ENCODE results near the gene LRFN3. TPM values are rescaled to one million over a fixed set of nuclear protein-coding genes. Genes with fewer than 3 reads are reported as not detected.
A peak's percentile ranks its signal among the peaks of the same experiment; 100 is the strongest.
"Not testable (repeated sequence)": the region's sequence is repeated elsewhere in the genome, so short reads cannot be mapped to it uniquely, and the experiment has no call there.

Gene LRFN3
- total RNA-seq, 3 donors from 2014 or later = 10.5 to 14.0 (median 10.5) TPM

DNA sequence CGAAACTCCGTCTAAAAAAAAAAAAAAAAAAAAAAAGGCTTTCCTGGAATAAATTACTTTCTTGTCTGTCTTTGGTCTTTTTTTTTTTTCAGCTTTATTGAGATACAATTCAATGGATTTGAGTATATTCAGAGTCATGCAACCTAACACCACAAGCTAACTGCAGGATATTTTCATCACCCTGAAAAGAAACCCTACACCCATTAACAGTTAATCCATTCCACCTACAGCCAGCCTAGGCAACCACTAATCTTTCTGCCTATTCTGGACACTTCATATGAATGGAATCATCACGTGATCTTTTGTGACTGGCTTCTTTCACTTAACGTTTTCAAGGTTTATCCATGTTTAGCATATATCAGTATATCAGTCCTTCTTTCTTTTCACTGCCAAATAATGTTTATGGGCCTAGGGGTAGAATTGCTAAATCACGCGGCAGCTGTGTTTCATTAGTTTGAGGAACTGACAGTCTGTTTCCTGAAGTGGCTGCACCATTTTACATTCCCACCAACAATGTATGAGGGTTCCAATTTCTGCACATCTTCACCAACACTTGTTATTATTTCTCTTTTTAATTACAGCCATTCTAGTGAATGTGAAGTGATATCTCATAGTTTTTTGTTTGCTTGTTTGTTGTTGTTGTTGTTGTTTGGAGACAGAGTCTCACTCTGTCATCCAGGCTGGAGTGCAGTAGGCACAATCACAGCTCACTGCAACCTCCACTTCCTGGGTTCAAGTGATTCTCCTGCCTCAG lies 19.9 kb downstream of the LRFN3 start:
- no peak overlapping the region for H3K4me3 ChIP-seq
- TF ChIP-seq, protein P1, sequence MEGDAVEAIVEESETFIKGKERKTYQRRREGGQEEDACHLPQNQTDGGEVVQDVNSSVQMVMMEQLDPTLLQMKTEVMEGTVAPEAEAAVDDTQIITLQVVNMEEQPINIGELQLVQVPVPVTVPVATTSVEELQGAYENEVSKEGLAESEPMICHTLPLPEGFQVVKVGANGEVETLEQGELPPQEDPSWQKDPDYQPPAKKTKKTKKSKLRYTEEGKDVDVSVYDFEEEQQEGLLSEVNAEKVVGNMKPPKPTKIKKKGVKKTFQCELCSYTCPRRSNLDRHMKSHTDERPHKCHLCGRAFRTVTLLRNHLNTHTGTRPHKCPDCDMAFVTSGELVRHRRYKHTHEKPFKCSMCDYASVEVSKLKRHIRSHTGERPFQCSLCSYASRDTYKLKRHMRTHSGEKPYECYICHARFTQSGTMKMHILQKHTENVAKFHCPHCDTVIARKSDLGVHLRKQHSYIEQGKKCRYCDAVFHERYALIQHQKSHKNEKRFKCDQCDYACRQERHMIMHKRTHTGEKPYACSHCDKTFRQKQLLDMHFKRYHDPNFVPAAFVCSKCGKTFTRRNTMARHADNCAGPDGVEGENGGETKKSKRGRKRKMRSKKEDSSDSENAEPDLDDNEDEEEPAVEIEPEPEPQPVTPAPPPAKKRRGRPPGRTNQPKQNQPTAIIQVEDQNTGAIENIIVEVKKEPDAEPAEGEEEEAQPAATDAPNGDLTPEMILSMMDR (IDR thresholded peaks at IDR 0.05) = no peak
- no peak for DNase-seq
- intact Hi-C loops (cut with DNase I, micrococcal nuclease) = no loop called here
- no peak for ATAC-seq
- no peaks in the 10 kb centered on the region for H3K36me3 ChIP-seq (ENCODE audit: low read depth)
- H3K4me1 ChIP-seq (ENCODE audit: low read depth) = peaks cover 4% of the 10 kb centered on the region
- H3K9me3 ChIP-seq = no peaks in the 10 kb centered on the region

DNA sequence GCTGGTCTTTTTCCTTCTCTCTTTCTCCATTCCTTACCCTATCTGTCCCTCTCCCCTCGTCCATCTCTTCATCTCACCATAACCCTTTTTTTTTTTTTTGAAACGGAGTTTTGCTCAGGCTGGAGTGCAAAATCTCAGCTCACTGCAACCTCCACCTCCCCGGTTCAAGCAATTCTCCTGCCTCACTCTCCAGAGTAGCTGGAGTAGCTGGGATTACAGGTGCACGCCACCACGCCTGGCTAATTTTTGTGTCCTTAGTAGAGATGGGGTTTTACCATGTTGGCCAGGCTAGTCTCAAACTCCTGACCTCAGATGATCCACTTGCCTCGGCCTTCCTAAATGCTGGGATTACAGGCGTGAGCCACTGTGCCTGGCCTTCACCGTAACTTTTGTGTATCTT lies 21.2 kb downstream of the LRFN3 start:
- intact Hi-C loops (cut with DNase I, micrococcal nuclease); H3K4me3 ChIP-seq; H3K4me1 ChIP-seq (ENCODE audit: low read depth); H3K36me3 ChIP-seq (ENCODE audit: low read depth); H3K9me3 ChIP-seq; ATAC-seq; DNase-seq: not testable (repeated sequence)

DNA sequence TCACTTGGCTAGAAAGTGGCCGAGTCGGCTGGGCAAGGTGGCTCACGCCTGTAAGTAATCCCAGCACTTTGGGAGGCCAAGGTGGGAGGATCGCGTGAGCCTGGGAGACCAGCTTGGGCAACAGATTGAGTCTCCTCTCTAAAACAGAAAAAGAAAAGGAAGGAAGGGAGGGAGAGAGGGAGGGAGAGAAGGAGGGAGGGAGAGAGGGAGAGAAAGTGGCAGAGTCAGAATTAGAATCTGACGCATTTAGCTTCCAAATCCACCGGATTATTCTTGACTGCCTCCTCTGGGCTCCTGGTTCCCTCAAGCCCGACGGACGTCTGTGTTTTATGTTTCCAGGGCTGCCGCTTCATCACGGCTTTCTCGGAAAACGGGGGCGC lies 22.5 kb downstream of the LRFN3 start:
- ATAC-seq (no peak), DNase-seq (no peak)
- peaks cover 4% of the 10 kb centered on the region for H3K4me1 ChIP-seq (ENCODE audit: low read depth)
- H3K4me3 ChIP-seq = no peak overlapping the region
- H3K9me3 ChIP-seq = no peaks in the 10 kb centered on the region
- TF ChIP-seq, protein P1 (IDR thresholded peaks at IDR 0.05) = no peak
- intact Hi-C loops (cut with DNase I, micrococcal nuclease) = no loop called here
- no peaks in the 10 kb centered on the region for H3K36me3 ChIP-seq (ENCODE audit: low read depth)

DNA sequence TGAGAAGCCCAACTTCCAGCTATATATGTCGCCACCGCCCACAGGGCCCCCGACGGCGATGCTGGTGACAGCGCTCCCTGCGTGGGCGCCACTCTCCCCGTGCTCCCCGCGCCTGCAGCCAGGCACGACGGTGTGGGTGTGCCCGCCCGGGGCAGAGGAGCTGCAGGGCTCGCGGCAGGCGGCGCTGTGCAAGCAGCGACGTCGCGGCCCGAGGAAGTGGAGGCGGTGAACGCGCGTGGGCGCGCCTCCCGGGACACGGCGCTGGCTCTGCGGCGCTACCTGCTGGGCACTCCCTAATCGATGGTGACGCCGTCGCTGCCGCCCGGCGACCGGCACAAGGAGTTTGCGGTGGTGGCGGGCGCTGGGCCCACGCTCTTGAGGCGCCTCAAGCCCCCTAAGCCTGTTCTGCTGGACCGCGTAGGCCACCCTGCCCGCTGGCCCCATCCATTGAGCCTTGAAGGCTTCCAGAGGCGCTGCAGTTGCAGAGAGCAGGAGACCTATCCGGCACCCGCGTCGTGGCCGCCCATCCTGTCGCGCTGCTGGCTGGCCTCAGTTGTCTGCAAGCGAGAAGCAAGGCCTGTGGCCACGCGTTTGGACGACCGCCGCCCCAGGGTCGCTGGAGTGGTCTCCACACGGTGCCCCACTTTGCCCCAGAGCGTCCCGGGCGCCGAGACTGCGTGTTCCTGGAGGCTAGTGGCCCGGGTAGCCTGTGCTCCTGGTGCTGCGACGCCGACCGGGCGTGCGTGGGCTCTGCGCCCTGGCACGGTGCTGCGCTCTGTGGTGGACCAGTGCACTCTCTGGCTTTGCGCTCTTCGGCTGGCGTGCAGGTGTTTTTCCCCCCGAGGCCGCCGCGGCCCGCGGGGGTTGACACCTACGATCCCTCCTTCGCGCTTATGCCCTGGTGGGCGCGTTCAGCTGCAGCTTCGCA lies 23.1 kb downstream of the LRFN3 start:
- no peaks in the 10 kb centered on the region for H3K9me3 ChIP-seq
- intact Hi-C loops (cut with DNase I, micrococcal nuclease) = no loop called here
- peaks cover 4% of the 10 kb centered on the region for H3K4me1 ChIP-seq (ENCODE audit: low read depth)
- ATAC-seq = peak; percentile 96
- no peak overlapping the region for H3K4me3 ChIP-seq
- DNase-seq = peak; percentile 36 to 82 (median 68)
- H3K36me3 ChIP-seq (ENCODE audit: low read depth) = no peaks in the 10 kb centered on the region
- TF ChIP-seq, protein P1 (IDR thresholded peaks at IDR 0.05) = peak; percentile 19

DNA sequence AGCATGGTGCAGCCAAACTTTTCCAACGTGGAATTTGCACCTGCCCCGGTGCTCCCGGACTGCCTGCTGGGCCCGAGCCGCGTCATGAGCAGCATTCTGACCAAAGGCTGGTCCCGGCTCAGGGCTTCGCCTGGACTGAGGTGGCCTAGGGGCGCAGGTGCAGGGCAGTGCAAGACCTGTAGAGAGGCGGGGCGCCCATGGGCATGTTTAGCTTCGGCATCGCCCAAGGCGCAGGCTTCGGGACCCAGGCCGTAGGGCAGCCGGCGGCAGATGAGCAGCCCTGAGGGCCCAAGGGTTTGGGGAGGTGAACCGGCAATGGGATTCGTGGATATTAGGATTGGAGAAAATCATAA lies 23.8 kb downstream of the LRFN3 start:
- ATAC-seq (no peak), DNase-seq (no peak)
- no peaks in the 10 kb centered on the region for H3K9me3 ChIP-seq
- TF ChIP-seq, protein P1 (IDR thresholded peaks at IDR 0.05) = no peak
- H3K4me1 ChIP-seq (ENCODE audit: low read depth) = peaks cover 4% of the 10 kb centered on the region
- H3K4me3 ChIP-seq = no peak overlapping the region
- H3K36me3 ChIP-seq (ENCODE audit: low read depth) = no peaks in the 10 kb centered on the region
- intact Hi-C loops (cut with DNase I, micrococcal nuclease) = no loop called here

DNA sequence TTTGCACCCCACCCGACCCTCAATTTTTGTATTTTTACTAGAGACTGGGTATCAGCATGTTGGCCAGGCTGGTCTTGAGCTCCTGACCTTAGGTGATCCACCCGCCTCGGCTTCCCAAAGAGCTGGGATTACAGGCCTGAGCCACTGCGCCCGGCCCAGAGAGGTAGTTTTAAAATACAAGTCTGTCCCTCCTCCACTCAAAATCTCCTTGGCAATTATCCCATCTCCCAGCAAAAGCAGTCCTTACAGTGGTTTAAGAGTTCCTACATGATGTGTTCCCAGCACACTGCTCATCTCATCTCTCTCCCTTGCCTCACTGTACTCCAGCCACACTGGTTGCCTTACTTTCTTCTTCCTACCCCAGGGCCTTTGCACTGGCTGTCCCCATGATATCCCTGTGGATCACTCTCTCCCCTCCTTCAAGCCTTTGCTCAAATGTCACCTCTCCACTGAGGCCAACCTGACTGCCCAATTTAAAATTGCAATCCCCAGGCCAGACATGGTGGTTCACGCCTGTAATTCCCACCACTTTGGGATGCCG lies 24.3 kb downstream of the LRFN3 start:
- peaks cover 4% of the 10 kb centered on the region for H3K4me1 ChIP-seq (ENCODE audit: low read depth)
- intact Hi-C loops (cut with DNase I, micrococcal nuclease) = no loop called here
- DNase-seq (no peak), ATAC-seq (no peak)
- H3K4me3 ChIP-seq = no peak overlapping the region
- H3K9me3 ChIP-seq = no peaks in the 10 kb centered on the region
- no peaks in the 10 kb centered on the region for H3K36me3 ChIP-seq (ENCODE audit: low read depth)
- TF ChIP-seq, protein P1 (IDR thresholded peaks at IDR 0.05) = no peak
